Stimulated activated CD8-positive, alpha-beta memory T cell treated with anti-CD3 and anti-CD28 coated beads, Interleukin-12 subunit alpha, Interleukin-12 subunit beta, amount 100 ng/mL, for 4 hours (primary cell): ENCODE measurements around the gene RNU1-1.
"Not testable (repeated sequence)": the region's sequence is repeated elsewhere in the genome, so short reads cannot be mapped to it uniquely, and the experiment has no call there.

Experiments used
- DNase-seq: peaks from one replicate; pipeline ENCODE4 v3.0.0-alpha.2; 2020; ENCODE audit warnings: low read depth

The RNU1-1 gene

GRCh38 chr1:16514107-16515055 lies at the start of gene RNU1-1:
Gene RNU1-1 (minus strand): TSS chr1:16514285.
- DNase-seq, result peak; percentile 64

- not testable (repeated sequence) for DNase-seq
Observed at GRCh38 chr1:16561035-16561434, 47.0 kb upstream of the RNU1-1 start.

- not testable (repeated sequence) for DNase-seq
Observed at GRCh38 chr1:16560498-16560897, 46.4 kb upstream of the RNU1-1 start.

GRCh38 chr1:16559688-16560087 lies 45.6 kb upstream of the RNU1-1 start:
- DNase-seq, result not testable (repeated sequence)

- not testable (repeated sequence) for DNase-seq
Observed at GRCh38 chr1:16557034-16557433, 42.9 kb upstream of the RNU1-1 start.

GRCh38 chr1:16553244-16553643 lies 39.2 kb upstream of the RNU1-1 start:
- not testable (repeated sequence) for DNase-seq

- DNase-seq, result not testable (repeated sequence)
Observed at GRCh38 chr1:16550212-16550918, 36.3 kb upstream of the RNU1-1 start.

GRCh38 chr1:16549545-16549944 lies 35.5 kb upstream of the RNU1-1 start:
- DNase-seq, result not testable (repeated sequence)

- not testable (repeated sequence) for DNase-seq
Observed at GRCh38 chr1:16547502-16548241, 33.6 kb upstream of the RNU1-1 start.

- not testable (repeated sequence) for DNase-seq
Observed at GRCh38 chr1:16545682-16546095, 31.6 kb upstream of the RNU1-1 start.

- DNase-seq, result not testable (repeated sequence)
Observed at GRCh38 chr1:16540421-16540893, 26.4 kb upstream of the RNU1-1 start.

- not testable (repeated sequence) for DNase-seq
Observed at GRCh38 chr1:16537528-16537927, 23.4 kb upstream of the RNU1-1 start.

GRCh38 chr1:16536796-16537195 lies 22.7 kb upstream of the RNU1-1 start:
- not testable (repeated sequence) for DNase-seq

- not testable (repeated sequence) for DNase-seq
Observed at GRCh38 chr1:16535898-16536297, 21.8 kb upstream of the RNU1-1 start.

- DNase-seq, result not testable (repeated sequence)
Observed at GRCh38 chr1:16535487-16535886, 21.4 kb upstream of the RNU1-1 start.

- DNase-seq, result not testable (repeated sequence)
Observed at GRCh38 chr1:16534829-16535456, 20.9 kb upstream of the RNU1-1 start.

- DNase-seq, result not testable (repeated sequence)
Observed at GRCh38 chr1:16534239-16534828, 20.2 kb upstream of the RNU1-1 start.

- DNase-seq, result not testable (repeated sequence)
Observed at GRCh38 chr1:16532235-16532991, 18.3 kb upstream of the RNU1-1 start.

GRCh38 chr1:16528338-16528737 lies 14.3 kb upstream of the RNU1-1 start:
- DNase-seq, result not testable (repeated sequence)

GRCh38 chr1:16525769-16526168 lies 11.7 kb upstream of the RNU1-1 start:
- not testable (repeated sequence) for DNase-seq
